GM21360 (cell line): ENCODE measurements around the gene CPPED1.
"Not testable (repeated sequence)": the region's sequence is repeated elsewhere in the genome, so short reads cannot be mapped to it uniquely, and the experiment has no call there.

ENCODE experiments used
- ATAC-seq: cut with Tn5 transposase; IDR thresholded peaks from one replicate; pipeline ENCODE4 v1.9.1; 2021; ENCODE audit warnings: mild to moderate bottlenecking, moderate library complexity; ENCODE audit not compliant: unreplicated experiment

The CPPED1 gene

GRCh38 chr16:12802661-12803060 lies 1.0 kb downstream of the CPPED1 start:
- ATAC-seq = no peak

DNA sequence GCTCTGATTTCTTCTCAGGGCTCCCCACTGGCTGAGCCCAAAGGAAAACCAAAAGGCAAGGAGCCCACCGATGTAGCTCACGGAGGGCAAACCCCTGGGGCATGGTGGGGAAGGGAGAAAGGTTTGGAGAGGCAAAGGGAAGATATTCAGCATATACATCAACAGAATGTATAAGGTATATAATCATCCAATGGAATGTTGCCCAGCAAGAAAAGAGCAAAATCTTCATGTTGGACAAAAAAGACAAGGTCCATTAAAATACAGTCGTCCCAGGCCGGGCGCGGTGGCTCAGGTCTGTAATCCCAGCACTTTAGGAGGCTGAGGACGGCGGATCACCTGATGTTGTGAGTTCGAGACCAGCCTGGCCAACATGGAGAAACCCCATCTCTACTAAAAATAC lies 1.6 kb downstream of the CPPED1 start:
- ATAC-seq = no peak

- ATAC-seq = no peak
Observed at GRCh38 chr16:12801511-12802042, 2.1 kb downstream of the CPPED1 start.

DNA sequence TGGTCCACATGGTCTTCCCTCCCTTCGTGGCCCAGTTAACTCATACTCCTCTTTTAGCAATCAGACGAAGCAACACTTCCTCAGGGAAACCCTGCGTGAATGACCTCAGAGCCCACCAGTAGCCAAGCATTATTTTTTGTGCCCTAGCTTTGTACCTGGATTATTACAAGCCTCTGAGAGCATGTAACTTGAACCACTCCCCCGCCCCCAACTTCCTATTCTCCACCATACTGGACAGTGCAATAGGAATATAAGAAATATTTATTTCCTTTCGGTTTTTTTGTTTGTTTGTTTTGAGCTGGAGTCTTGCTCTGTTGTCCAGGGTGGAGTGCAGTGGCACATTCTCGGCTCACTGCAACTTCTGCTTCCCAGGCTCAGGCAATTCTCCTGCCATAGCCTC lies 2.9 kb downstream of the CPPED1 start:
- no peak for ATAC-seq

DNA sequence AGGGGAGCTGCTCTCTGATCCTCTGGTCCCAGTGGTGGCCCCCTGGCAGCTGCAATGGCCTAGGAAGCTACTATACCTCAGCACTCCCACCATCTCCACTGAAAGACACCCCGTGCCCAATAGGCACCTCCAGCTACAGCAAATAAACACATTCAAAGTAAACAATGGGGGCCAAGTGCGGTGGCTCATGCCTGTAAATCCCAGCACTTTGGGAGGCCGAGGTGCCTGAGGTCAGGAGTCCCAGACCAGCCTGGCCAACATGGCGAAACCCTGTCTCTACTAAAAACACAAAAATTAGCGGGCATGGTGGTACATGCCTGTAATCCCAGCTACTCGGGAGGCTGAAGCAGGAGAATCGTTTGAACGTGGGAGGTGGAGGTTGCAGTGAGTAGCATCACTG lies 3.7 kb downstream of the CPPED1 start:
- ATAC-seq = not testable (repeated sequence)

- no peak for ATAC-seq
Observed at GRCh38 chr16:12798846-12799245, 4.8 kb downstream of the CPPED1 start.

DNA sequence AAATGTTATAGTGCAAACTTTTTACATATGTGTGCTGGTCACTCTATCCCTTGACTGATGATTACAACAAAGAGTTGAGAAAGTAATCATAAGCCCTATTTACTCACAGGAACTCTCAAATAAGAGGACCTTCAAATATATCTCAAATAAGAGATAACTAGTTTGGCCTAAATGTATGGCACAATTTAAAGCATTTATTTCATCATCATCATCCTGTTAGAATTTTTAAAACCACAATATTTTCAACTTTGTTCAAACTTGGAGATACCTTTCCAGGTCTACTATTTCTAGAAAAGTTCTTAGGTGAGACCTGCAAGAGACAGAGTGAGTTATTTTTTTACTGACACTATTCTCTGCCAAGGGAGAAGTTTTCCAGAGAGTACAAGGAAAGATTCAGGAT lies 5.5 kb downstream of the CPPED1 start:
- no peak for ATAC-seq

GRCh38 chr16:12796498-12796897 lies 7.2 kb downstream of the CPPED1 start:
- ATAC-seq = no peak

DNA sequence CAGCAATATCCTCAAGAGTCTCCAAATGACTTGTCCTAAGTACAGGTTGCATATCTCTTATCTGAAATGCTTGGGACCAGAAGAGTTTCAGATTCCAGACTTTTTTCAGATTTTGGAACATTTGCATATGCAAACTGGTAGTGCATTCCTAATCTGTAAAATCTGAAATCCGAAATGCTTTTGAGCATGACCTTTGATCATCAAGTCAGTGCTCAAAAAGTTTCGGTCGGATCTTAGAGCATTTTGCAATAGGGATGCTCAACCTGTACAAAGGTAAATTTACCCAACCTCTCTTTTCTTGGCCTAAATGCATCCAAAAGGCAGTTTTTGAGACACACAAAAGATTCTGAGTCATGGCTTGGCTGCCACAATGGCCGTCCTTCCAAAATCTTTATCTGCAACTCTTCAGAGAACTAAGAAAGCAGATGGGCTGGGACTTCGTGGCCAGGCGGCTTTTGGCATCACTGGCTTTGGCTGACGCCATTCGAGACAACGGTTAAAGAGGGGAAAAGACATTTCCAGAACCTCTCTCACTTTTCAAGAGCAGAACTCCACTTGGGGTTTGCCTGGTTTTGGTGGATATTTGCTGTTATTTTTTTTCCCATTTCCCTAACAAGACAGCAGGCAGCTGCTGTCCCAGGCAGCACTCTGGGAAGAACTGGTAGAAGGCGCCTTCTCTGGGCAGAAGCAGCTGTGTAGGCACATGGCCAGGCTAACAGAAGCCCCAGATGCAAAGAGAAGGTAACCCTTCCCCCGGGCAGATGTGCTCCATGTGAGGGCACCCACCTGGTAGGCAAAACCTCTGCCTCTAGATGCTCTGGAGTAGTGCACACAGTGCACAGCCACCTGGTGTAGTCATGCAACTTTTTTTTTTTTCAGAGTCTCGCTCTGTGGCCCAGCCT lies 8.9 kb downstream of the CPPED1 start:
- no peak for ATAC-seq

DNA sequence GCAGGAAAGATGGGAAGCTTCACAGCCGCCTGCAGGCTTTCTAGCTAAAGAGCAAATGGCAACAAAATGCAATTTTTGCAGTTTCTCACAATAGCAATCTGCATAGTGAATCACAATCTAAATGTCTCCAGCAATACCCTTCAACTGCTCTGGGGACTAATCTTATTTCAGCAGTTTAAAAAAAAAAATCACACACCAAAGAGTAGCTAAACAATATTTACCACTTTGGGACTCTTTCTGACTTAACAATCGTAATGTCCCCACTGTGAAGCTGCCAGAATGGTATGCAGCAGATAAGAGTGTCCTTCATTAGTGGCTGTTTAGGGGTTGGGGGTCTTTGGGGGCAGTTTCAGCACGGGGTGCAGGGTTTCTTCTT lies 9.8 kb downstream of the CPPED1 start:
- no peak for ATAC-seq

DNA sequence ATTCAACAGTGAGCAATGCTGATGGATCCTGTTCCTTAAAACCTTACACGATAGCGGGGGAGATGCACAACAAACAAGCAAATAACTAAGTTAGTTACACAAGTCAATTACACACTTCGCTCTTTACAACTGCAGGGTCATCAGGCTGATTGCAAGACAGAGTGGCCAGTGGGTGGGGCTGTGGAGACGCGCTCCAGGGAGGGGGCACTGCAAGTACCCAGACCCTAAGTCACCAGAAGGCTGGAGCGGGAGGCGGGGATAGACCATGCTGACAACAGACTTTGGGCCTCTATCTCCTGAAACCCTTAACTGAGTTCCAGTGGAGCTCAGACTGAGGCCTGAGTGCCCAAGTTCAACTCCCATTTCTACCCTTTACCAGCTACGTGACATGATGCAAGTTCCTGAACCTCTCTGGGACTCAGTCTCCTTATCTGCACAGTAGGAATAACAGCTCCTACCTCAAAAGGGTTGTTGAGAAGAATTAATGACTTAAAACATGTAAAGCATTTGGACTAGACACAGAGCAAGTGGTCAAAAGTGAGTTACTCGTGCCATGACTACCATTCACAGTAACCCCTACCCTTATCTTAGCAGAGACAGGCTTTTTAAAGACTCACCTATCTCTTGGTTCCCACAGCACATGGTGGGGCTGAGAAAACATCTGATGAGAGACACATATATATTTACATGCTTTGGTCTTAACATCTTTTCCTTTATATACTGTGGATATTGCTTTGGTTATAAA lies 10.4 kb downstream of the CPPED1 start:
- no peak for ATAC-seq

DNA sequence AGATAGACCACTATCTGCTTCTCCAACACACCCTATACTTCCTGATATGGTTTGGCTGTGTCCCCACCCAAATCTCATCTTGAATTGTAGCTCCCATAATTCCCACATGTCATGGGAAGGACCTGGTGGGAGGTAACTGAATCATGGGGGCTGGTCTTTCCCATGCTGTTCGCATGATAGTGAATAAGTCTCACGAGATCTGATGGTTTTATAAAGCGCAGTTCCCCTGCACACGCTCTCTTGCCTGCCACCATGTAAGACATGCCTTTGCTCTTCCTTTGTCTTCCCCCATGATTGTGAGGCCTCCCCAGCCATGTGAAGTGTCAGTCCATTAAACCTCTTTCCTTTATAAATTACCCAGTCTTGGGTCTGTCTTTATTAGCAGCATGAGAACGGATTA lies 11.2 kb downstream of the CPPED1 start:
- ATAC-seq = not testable (repeated sequence)

GRCh38 chr16:12791340-12791739 lies 12.3 kb downstream of the CPPED1 start:
- no peak for ATAC-seq

DNA sequence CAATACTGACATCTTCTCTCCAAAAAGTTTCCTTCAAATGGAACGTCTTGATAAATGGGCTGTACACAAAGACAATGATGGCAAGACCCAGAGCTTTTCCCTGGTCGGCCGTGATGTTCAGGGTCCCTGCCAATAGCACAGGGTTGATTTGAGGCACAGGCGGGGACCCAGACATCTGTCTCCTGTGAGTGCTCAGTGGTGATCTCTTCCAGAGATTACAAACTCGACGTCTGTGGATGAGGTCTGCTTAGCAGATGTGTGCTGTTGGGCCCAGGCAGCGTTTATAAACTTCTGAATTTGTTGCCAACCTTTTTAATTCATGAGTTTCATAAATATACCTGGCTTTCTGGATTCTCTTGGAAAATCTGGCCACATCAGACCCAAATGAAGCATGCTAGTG lies 14.9 kb downstream of the CPPED1 start:
- no peak for ATAC-seq

GRCh38 chr16:12786081-12786480 lies 17.6 kb downstream of the CPPED1 start:
- no peak for ATAC-seq

DNA sequence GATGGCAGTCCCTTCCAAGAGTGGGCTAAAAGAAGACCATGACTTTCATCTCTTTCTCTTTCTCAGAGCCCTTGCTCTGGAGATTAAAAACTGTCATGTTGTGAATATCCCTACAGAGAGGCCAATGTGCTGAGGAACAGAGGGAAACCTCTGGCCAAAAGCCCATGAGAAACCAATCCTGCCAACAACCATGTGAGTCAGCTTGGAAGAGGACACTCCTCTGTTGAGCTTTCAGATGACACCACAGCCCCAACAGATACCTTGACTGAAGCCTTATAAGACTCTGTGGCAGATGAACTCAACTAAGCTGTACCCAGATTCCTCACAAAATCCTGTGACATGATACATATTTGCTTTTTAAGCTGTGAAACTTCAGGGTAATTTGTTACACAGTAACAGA lies 19.6 kb downstream of the CPPED1 start:
- no peak for ATAC-seq

GRCh38 chr16:12781777-12782176 lies 21.9 kb downstream of the CPPED1 start:
- no peak for ATAC-seq

- no peak for ATAC-seq
Observed at GRCh38 chr16:12780467-12780866, 23.2 kb downstream of the CPPED1 start.

- ATAC-seq = no peak
Observed at GRCh38 chr16:12778726-12779125, 25.0 kb downstream of the CPPED1 start.

GRCh38 chr16:12775656-12776236 lies 27.9 kb downstream of the CPPED1 start:
- no peak for ATAC-seq

GRCh38 chr16:12773221-12773620 lies 30.5 kb downstream of the CPPED1 start:
- no peak for ATAC-seq
